Fibroblast of skin of left quadriceps (primary cell): Measurements from ENCODE around the gene ZNF532.
A peak's percentile ranks its signal among the peaks of the same experiment; 100 is the strongest.

ENCODE experiments used
- DNase-seq, 2 experiments: peaks; one replicate each; pipeline ENCODE4 v3.0.0-alpha.2; 2013; ENCODE audit warnings: low read depth in 2 of 2

The ZNF532 gene

GRCh38 chr18:58947136-58947732 lies 82.6 kb downstream of the ZNF532 start:
- no peak for DNase-seq

- no peak for DNase-seq
Observed at GRCh38 chr18:58949031-58949430, 84.4 kb downstream of the ZNF532 start.

- DNase-seq, result no peak
Observed at GRCh38 chr18:58951986-58952702, 87.5 kb downstream of the ZNF532 start.

- DNase-seq, result peak; percentile 21 to 22
Observed at GRCh38 chr18:58952858-58953257, 88.2 kb downstream of the ZNF532 start.

- DNase-seq, result no peak
Observed at GRCh38 chr18:58953627-58954026, 89.0 kb downstream of the ZNF532 start.

GRCh38 chr18:58955001-58955400 lies 90.3 kb downstream of the ZNF532 start:
- no peak for DNase-seq

- no peak for DNase-seq
Observed at GRCh38 chr18:58955738-58956137, 91.1 kb downstream of the ZNF532 start.

- DNase-seq, result no peak
Observed at GRCh38 chr18:58958628-58959027, 94.0 kb downstream of the ZNF532 start.

- DNase-seq, result no peak
Observed at GRCh38 chr18:58960508-58960907, 95.8 kb downstream of the ZNF532 start.

- DNase-seq, result no peak
Observed at GRCh38 chr18:58960946-58961722, 96.5 kb downstream of the ZNF532 start.

GRCh38 chr18:58962336-58962735 lies 97.7 kb downstream of the ZNF532 start:
- no peak for DNase-seq

GRCh38 chr18:58965291-58966004 lies 100.8 kb downstream of the ZNF532 start:
- no peak for DNase-seq

- DNase-seq, result no peak
Observed at GRCh38 chr18:58966005-58966677, 101.5 kb downstream of the ZNF532 start.

- no peak for DNase-seq
Observed at GRCh38 chr18:58966704-58967103, 102.0 kb downstream of the ZNF532 start.

GRCh38 chr18:58967751-58968254 lies 103.1 kb downstream of the ZNF532 start:
- no peak for DNase-seq

GRCh38 chr18:58970943-58971790 lies 106.5 kb downstream of the ZNF532 start:
- DNase-seq, result no peak

- no peak for DNase-seq
Observed at GRCh38 chr18:58975296-58975695, 110.6 kb downstream of the ZNF532 start.

GRCh38 chr18:58975781-58976180 lies 111.1 kb downstream of the ZNF532 start:
- DNase-seq, result no peak

- DNase-seq, result no peak
Observed at GRCh38 chr18:58977223-58977622, 112.5 kb downstream of the ZNF532 start.

- no peak for DNase-seq
Observed at GRCh38 chr18:58977801-58978200, 113.1 kb downstream of the ZNF532 start.
